NCI-H2171 treated with DMSO at 0.1 percent for 48 hours (cell line): ENCODE results near the gene PTTG1IP2.
"Not testable (repeated sequence)": the region's sequence is repeated elsewhere in the genome, so short reads cannot be mapped to it uniquely, and the experiment has no call there.

Source experiments
- DNase-seq: peaks from one replicate; lab custom pipeline; 2025; lab: John Stamatoyannopoulos, UW

Gene PTTG1IP2

GRCh38 chr7:90469554-90469953, at the start of gene PTTG1IP2:
Gene PTTG1IP2, plus strand, starts transcription at chr7:90469639. Its CDS starts 148 bp downstream, at chr7:90469787.
- no peak for DNase-seq

- DNase-seq: no peak
Measured at GRCh38 chr7:90421651-90422050, 47.8 kb upstream of the PTTG1IP2 start.

- no peak for DNase-seq
Measured at GRCh38 chr7:90424720-90425119, 44.7 kb upstream of the PTTG1IP2 start.

GRCh38 chr7:90425376-90425775, 44.1 kb upstream of the PTTG1IP2 start:
- DNase-seq: no peak

GRCh38 chr7:90430614-90431460, 38.6 kb upstream of the PTTG1IP2 start:
- peak; percentile 66 for DNase-seq

- peak; percentile 51 for DNase-seq
Measured at GRCh38 chr7:90432752-90433151, 36.7 kb upstream of the PTTG1IP2 start.

- peak; percentile 66 for DNase-seq
Measured at GRCh38 chr7:90433221-90433620, 36.2 kb upstream of the PTTG1IP2 start.

GRCh38 chr7:90445633-90446032, 23.8 kb upstream of the PTTG1IP2 start:
- no peak for DNase-seq

GRCh38 chr7:90446137-90446899, 23.1 kb upstream of the PTTG1IP2 start:
- no peak for DNase-seq

GRCh38 chr7:90453259-90453891, 16.1 kb upstream of the PTTG1IP2 start:
- peak; percentile 90 for DNase-seq

GRCh38 chr7:90453931-90454330, 15.5 kb upstream of the PTTG1IP2 start:
- no peak for DNase-seq

GRCh38 chr7:90455163-90456030, 14.0 kb upstream of the PTTG1IP2 start:
- peak; percentile 69 for DNase-seq

- DNase-seq: peak; percentile 55
Measured at GRCh38 chr7:90458104-90458503, 11.3 kb upstream of the PTTG1IP2 start.

- DNase-seq: peak; percentile 7
Measured at GRCh38 chr7:90459888-90460287, 9.6 kb upstream of the PTTG1IP2 start.

GRCh38 chr7:90461219-90461618, 8.2 kb upstream of the PTTG1IP2 start:
- DNase-seq: no peak

- not testable (repeated sequence) for DNase-seq
Measured at GRCh38 chr7:90463151-90463628, 6.2 kb upstream of the PTTG1IP2 start.

- DNase-seq: no peak
Measured at GRCh38 chr7:90465816-90466215, 3.6 kb upstream of the PTTG1IP2 start.

GRCh38 chr7:90472805-90473540, 3.5 kb downstream of the PTTG1IP2 start:
- DNase-seq: no peak

- DNase-seq: no peak
Measured at GRCh38 chr7:90473814-90474213, 4.4 kb downstream of the PTTG1IP2 start.

- no peak for DNase-seq
Measured at GRCh38 chr7:90474284-90475210, 5.1 kb downstream of the PTTG1IP2 start.
